Stimulated activated CD4-positive, alpha-beta T cell treated with anti-CD3 and anti-CD28 coated beads, TNF-alpha, amount 100 ng/mL, for 1 hour (primary cell): ENCODE data around the gene PAFAH1B1.
"Not testable (repeated sequence)": the region's sequence is repeated elsewhere in the genome, so short reads cannot be mapped to it uniquely, and the experiment has no call there.

Source experiments
- DNase-seq, 3 donors: peaks; one replicate each; pipeline ENCODE4 v3.0.0-alpha.2; 2020; ENCODE audit warnings: low read depth in 3 of 3, low spot score in 1 of 3

PAFAH1B1 gene

GRCh38 chr17:2594722-2595599, 1.5 kb downstream of the PAFAH1B1 start:
- no peak for DNase-seq

- DNase-seq = no peak
Measured at GRCh38 chr17:2595716-2596115, 2.3 kb downstream of the PAFAH1B1 start.

GRCh38 chr17:2598166-2598565, 4.7 kb downstream of the PAFAH1B1 start:
- DNase-seq = no peak

GRCh38 chr17:2602597-2603017, 9.2 kb downstream of the PAFAH1B1 start:
- no peak for DNase-seq

- no peak for DNase-seq
Measured at GRCh38 chr17:2608350-2608913, 15.0 kb downstream of the PAFAH1B1 start.

GRCh38 chr17:2609091-2609490, 15.6 kb downstream of the PAFAH1B1 start:
- DNase-seq = no peak

GRCh38 chr17:2610195-2611175, 17.0 kb downstream of the PAFAH1B1 start:
- no peak for DNase-seq

- DNase-seq = no peak
Measured at GRCh38 chr17:2611627-2612026, 18.2 kb downstream of the PAFAH1B1 start.

GRCh38 chr17:2612630-2613029, 19.2 kb downstream of the PAFAH1B1 start:
- no peak for DNase-seq

GRCh38 chr17:2613089-2613808, 19.8 kb downstream of the PAFAH1B1 start:
- no peak for DNase-seq

- DNase-seq = no peak
Measured at GRCh38 chr17:2615882-2616281, 22.4 kb downstream of the PAFAH1B1 start.

GRCh38 chr17:2621241-2621640, 27.8 kb downstream of the PAFAH1B1 start:
- no peak for DNase-seq

- DNase-seq = not testable (repeated sequence)
Measured at GRCh38 chr17:2621951-2622405, 28.5 kb downstream of the PAFAH1B1 start.

GRCh38 chr17:2622721-2623301, 29.4 kb downstream of the PAFAH1B1 start:
- not testable (repeated sequence) for DNase-seq

- DNase-seq = no peak
Measured at GRCh38 chr17:2624292-2624731, 30.9 kb downstream of the PAFAH1B1 start.

GRCh38 chr17:2626626-2627219, 33.3 kb downstream of the PAFAH1B1 start:
- not testable (repeated sequence) for DNase-seq

GRCh38 chr17:2628922-2629321, 35.5 kb downstream of the PAFAH1B1 start:
- not testable (repeated sequence) for DNase-seq

- no peak for DNase-seq
Measured at GRCh38 chr17:2631211-2631610, 37.8 kb downstream of the PAFAH1B1 start.

GRCh38 chr17:2634361-2634960, 41.0 kb downstream of the PAFAH1B1 start:
- DNase-seq = no peak
